ENCODE results near the gene MISP.

MISP gene

GRCh38 chr19:813219-814151 is 62.6 kb downstream of the MISP start:
- no peak for TF ChIP-seq MAX (IDR thresholded peaks at IDR 0.05)
- TF ChIP-seq RAD21 (IDR thresholded peaks at IDR 0.05; ENCODE audit: low read depth), result no peak
- TF ChIP-seq TAF1 (IDR thresholded peaks at IDR 0.05; ENCODE audit: low read depth), result no peak
- TF ChIP-seq CEBPB (IDR thresholded peaks at IDR 0.05), result no peak
- TF ChIP-seq TCF12 (IDR thresholded peaks at IDR 0.05; ENCODE audit: low read depth), result 0 out of 2 replicates have a peak, but pooled peaks have one; percentile 16
